ENCODE data around the gene KCNAB1.

Gene KCNAB1

GRCh38 chr3:156334841-156335545 is 214.6 kb downstream of the KCNAB1 start:
- no peak for DNase-seq

- no peak for DNase-seq
These were observed 219.1 kb downstream of the KCNAB1 start for GRCh38 chr3:156339491-156339890.

GRCh38 chr3:156341332-156341731 is 221.0 kb downstream of the KCNAB1 start:
- DNase-seq, result no peak

- no peak for DNase-seq
These were observed 221.5 kb downstream of the KCNAB1 start for GRCh38 chr3:156341831-156342416.

GRCh38 chr3:156344215-156344614 is 223.8 kb downstream of the KCNAB1 start:
- no peak for DNase-seq

- DNase-seq, result no peak
These were observed 228.7 kb downstream of the KCNAB1 start for GRCh38 chr3:156349111-156349510.

- DNase-seq, result no peak
These were observed 229.6 kb downstream of the KCNAB1 start for GRCh38 chr3:156349978-156350377.

- no peak for DNase-seq
These were observed 230.4 kb downstream of the KCNAB1 start for GRCh38 chr3:156350781-156351180.

- no peak for DNase-seq
These were observed 231.4 kb downstream of the KCNAB1 start for GRCh38 chr3:156351783-156352182.

- DNase-seq, result no peak
These were observed 232.3 kb downstream of the KCNAB1 start for GRCh38 chr3:156352728-156353127.

GRCh38 chr3:156353563-156353962 is 233.2 kb downstream of the KCNAB1 start:
- no peak for DNase-seq

GRCh38 chr3:156356537-156357363 is 236.4 kb downstream of the KCNAB1 start:
- DNase-seq, result no peak

GRCh38 chr3:156358232-156358631 is 237.9 kb downstream of the KCNAB1 start:
- DNase-seq, result no peak

GRCh38 chr3:156359368-156359767 is 239.0 kb downstream of the KCNAB1 start:
- no peak for DNase-seq

GRCh38 chr3:156360083-156360482 is 239.7 kb downstream of the KCNAB1 start:
- DNase-seq, result no peak

GRCh38 chr3:156360963-156361362 is 240.6 kb downstream of the KCNAB1 start:
- DNase-seq, result no peak

- no peak for DNase-seq
These were observed 246.2 kb downstream of the KCNAB1 start for GRCh38 chr3:156366559-156366958.

GRCh38 chr3:156368189-156368588 is 247.8 kb downstream of the KCNAB1 start:
- no peak for DNase-seq

- DNase-seq, result no peak
These were observed 251.3 kb downstream of the KCNAB1 start for GRCh38 chr3:156371701-156372100.

- no peak for DNase-seq
These were observed 252.7 kb downstream of the KCNAB1 start for GRCh38 chr3:156373095-156373494.

- DNase-seq, result no peak
These were observed 253.3 kb downstream of the KCNAB1 start for GRCh38 chr3:156373654-156374053.

- DNase-seq, result no peak
These were observed 255.8 kb downstream of the KCNAB1 start for GRCh38 chr3:156376199-156376598.

GRCh38 chr3:156377266-156377665 is 256.9 kb downstream of the KCNAB1 start:
- DNase-seq, result no peak

GRCh38 chr3:156377718-156378117 is 257.3 kb downstream of the KCNAB1 start:
- no peak for DNase-seq
